ENCODE data around the gene AMOTL1. TPM values are rescaled to one million over a fixed set of nuclear protein-coding genes. Genes with fewer than 3 reads are reported as not detected.

AMOTL1 gene
- total and polyA plus RNA-seq, 2 donors = 48.2 to 79.3 TPM

Other genes starting within 250 kb of the AMOTL1 start
- gene FUT4, start 224.4 kb upstream of the AMOTL1 start, total RNA-seq = 7.7 TPM
- gene FUT4, start 224.4 kb upstream of the AMOTL1 start, polyA plus RNA-seq = 4.5 TPM
- gene PIWIL4, start 201.0 kb upstream of the AMOTL1 start, total RNA-seq = 6.9 TPM
- gene PIWIL4, start 201.0 kb upstream of the AMOTL1 start, polyA plus RNA-seq = 3.3 TPM
- 55.6 TPM for gene CWC15, start 205.2 kb downstream of the AMOTL1 start, total RNA-seq
- gene CWC15, start 205.2 kb downstream of the AMOTL1 start, polyA plus RNA-seq = 42.8 TPM
- gene KDM4D, start 205.4 kb downstream of the AMOTL1 start, total RNA-seq = 1.2 TPM
- gene KDM4D, start 205.4 kb downstream of the AMOTL1 start, polyA plus RNA-seq = 0.92 TPM